Mesenteric fat pad (tissue), 1 donor: ENCODE data around the gene ZNF205. TPM values are rescaled to one million over a fixed set of nuclear protein-coding genes. Genes with fewer than 3 reads are reported as not detected.
"Not testable (repeated sequence)": the region's sequence is repeated elsewhere in the genome, so short reads cannot be mapped to it uniquely, and the experiment has no call there.

ENCODE experiments used
- DNase-seq: peaks from one replicate; pipeline ENCODE4 v3.0.0-alpha.2; 2020; ENCODE audit warnings: low spot score
- total RNA-seq: library from RNA; stranded (reverse); fragmentation: NEBNext Ultra II Directional; extraction: Animal tissue kit (Norgen Biotek cat#: 25700); gene quantifications from one replicate; pipeline ENCODE4 v1.2.1, GENCODE V29; 2021
- donor health status: DM: yes; HTN: yes; CAD: no.

Gene ZNF205
- total RNA-seq, 1 donor from 2014 or later: 6.1 TPM

GRCh38 chr16:3131755-3132377 is 19.5 kb downstream of the ZNF205 start:
- DNase-seq: no peak

- no peak for DNase-seq
These were observed 21.5 kb downstream of the ZNF205 start for GRCh38 chr16:3133844-3134243.

GRCh38 chr16:3134338-3135125 is 22.1 kb downstream of the ZNF205 start, which contains the start of gene ZNF213:
Gene ZNF213, plus strand, starts transcription at chr16:3135029. Its CDS starts 2,252 bp downstream, at chr16:3137281.
- DNase-seq: peak; percentile 96

- DNase-seq: no peak
These were observed 22.8 kb downstream of the ZNF205 start for GRCh38 chr16:3135126-3135715.

- no peak for DNase-seq
These were observed 24.9 kb downstream of the ZNF205 start for GRCh38 chr16:3137267-3137666.

GRCh38 chr16:3138342-3138741 is 26.0 kb downstream of the ZNF205 start:
- no peak for DNase-seq

- DNase-seq: no peak
These were observed 26.5 kb downstream of the ZNF205 start for GRCh38 chr16:3138823-3139426.

- not testable (repeated sequence) for DNase-seq
These were observed 27.2 kb downstream of the ZNF205 start for GRCh38 chr16:3139561-3139960.

- no peak for DNase-seq
These were observed 28.4 kb downstream of the ZNF205 start for GRCh38 chr16:3140603-3141427.

- no peak for DNase-seq
These were observed 29.5 kb downstream of the ZNF205 start for GRCh38 chr16:3141781-3142311.

- no peak for DNase-seq
These were observed 29.9 kb downstream of the ZNF205 start for GRCh38 chr16:3142327-3142726.

- no peak for DNase-seq
These were observed 30.4 kb downstream of the ZNF205 start for GRCh38 chr16:3142770-3143169.

- no peak for DNase-seq
These were observed 30.8 kb downstream of the ZNF205 start for GRCh38 chr16:3143189-3143588.

GRCh38 chr16:3143598-3144320 is 31.4 kb downstream of the ZNF205 start:
- DNase-seq: no peak

GRCh38 chr16:3144321-3144983 is 32.1 kb downstream of the ZNF205 start:
- DNase-seq: no peak

GRCh38 chr16:3145151-3145550 is 32.8 kb downstream of the ZNF205 start:
- no peak for DNase-seq

GRCh38 chr16:3145660-3146059 is 33.3 kb downstream of the ZNF205 start:
- DNase-seq: no peak

- DNase-seq: no peak
These were observed 34.8 kb downstream of the ZNF205 start for GRCh38 chr16:3147046-3147756.

- DNase-seq: no peak
These were observed 35.3 kb downstream of the ZNF205 start for GRCh38 chr16:3147757-3148104.
